Measurements from ENCODE around the gene MAP4K4. TPM values are rescaled to one million over a fixed set of nuclear protein-coding genes. Genes with fewer than 3 reads are reported as not detected.

Gene MAP4K4
- total RNA-seq, 4 donors from 2014 or later = 14.2 to 65.2 (median 29.1) TPM

DNA sequence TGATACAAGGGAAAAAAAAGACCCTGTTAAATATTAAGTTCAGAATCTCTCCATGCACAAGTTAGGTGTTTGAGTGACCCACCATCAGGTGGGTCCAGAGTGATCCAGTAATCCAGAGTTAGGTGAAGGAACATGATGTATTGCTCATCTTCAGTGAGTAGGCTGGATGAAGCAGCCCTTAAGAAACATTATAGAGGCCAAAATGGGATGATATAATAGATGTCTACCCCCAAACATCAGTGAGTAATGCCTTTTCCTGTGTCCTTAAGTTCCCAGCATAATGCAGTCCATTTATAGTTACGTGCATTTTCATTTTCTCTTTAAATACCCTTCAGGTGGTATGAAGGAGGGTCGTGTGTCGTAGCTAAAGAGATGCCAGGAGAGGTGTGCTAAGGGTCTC, 89.6 kb downstream of the MAP4K4 start:
- TF ChIP-seq POLR2A (IDR thresholded peaks at IDR 0.05) = no peak
- Histone ChIP-seq H3K27me3 (no peaks in the 10 kb centered on the region), H3K9me3 (no peaks in the 10 kb centered on the region), H3K36me3 (no peaks in the 10 kb centered on the region), H3K4me1 (peaks cover 0 to 2% (median 0%) of the 10 kb centered on the region in 4 donors), H3K27ac (no peak overlapping the region), H3K4me3 (no peak overlapping the region)
- DNase-seq = no peak

DNA sequence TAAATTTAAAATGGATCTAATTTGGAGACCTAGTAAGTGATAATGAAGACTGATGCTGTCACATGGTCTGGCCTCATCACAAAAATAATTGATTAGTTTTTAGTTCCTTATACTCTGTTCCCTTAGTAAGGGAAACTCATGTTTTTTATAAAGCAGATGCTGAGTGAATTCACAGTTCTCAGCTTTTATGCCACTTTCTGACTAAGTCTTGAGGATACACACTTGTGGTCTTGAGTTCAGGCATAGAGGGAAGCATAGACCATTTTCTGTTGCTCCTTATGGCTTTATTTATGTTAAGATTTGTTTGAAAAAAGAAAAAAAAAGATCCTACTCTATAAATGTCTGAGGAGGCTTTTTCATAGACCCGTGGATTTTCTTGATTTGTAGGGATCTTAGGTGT, 91.1 kb downstream of the MAP4K4 start:
- Histone ChIP-seq H3K36me3 (no peaks in the 10 kb centered on the region), H3K4me3 (no peak overlapping the region), H3K4me1 (no peaks in the 10 kb centered on the region), H3K27me3 (no peaks in the 10 kb centered on the region), H3K27ac (no peak overlapping the region), H3K9me3 (no peaks in the 10 kb centered on the region)
- no peak for DNase-seq
- TF ChIP-seq, protein P1, sequence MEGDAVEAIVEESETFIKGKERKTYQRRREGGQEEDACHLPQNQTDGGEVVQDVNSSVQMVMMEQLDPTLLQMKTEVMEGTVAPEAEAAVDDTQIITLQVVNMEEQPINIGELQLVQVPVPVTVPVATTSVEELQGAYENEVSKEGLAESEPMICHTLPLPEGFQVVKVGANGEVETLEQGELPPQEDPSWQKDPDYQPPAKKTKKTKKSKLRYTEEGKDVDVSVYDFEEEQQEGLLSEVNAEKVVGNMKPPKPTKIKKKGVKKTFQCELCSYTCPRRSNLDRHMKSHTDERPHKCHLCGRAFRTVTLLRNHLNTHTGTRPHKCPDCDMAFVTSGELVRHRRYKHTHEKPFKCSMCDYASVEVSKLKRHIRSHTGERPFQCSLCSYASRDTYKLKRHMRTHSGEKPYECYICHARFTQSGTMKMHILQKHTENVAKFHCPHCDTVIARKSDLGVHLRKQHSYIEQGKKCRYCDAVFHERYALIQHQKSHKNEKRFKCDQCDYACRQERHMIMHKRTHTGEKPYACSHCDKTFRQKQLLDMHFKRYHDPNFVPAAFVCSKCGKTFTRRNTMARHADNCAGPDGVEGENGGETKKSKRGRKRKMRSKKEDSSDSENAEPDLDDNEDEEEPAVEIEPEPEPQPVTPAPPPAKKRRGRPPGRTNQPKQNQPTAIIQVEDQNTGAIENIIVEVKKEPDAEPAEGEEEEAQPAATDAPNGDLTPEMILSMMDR (IDR thresholded peaks at IDR 0.05) = no peak
- TF ChIP-seq POLR2A (IDR thresholded peaks at IDR 0.05) = no peak

DNA sequence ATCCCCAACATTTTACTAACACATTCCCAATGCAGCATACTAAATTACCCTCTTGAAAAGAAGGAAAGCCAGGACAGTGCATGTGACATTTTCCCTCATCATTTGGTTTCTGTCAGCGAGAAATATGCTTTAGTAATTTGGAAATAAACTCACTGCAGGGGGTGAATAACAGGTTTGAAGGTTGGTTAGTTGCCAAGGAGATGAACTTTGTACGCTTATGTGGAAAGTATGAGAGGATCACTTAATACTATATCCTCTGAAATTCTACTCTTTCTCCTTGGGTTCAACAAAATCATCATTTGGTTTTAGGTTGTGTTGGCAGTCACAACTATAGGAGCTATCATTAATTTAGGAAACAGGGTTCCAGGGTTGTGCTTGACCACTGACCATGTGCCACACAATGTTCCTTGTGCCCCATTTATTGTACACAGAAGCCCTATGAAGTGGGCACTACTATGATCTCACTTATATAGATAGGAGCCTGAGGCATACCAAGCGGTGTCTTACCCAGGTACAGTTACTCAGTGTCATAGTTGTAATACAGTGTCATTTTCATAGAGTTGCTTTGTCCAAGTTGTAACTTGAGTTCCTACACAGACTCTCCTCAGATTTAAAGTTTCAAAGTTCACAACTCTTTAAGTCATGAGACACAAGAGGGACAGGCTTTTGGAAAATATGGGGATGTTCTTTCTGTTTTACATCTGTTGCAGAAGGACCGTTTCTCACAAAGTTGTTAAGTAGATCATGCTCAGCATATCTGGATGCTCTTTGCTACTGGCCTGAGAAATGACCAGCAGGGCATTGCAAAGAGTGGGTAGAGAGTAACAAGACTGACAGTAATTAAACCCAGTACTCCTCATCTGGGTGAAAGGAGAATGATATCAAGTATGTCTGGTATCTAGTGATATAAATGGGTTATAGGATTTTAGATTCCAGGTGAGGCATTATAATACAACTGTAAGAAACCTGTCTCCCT, 91.8 kb downstream of the MAP4K4 start:
- Histone ChIP-seq H3K27ac (no peak overlapping the region), H3K36me3 (no peaks in the 10 kb centered on the region), H3K4me3 (no peak overlapping the region), H3K4me1 (no peaks in the 10 kb centered on the region), H3K9me3 (no peaks in the 10 kb centered on the region), H3K27me3 (no peaks in the 10 kb centered on the region)
- DNase-seq = no peak
- TF ChIP-seq, protein P1 (IDR thresholded peaks at IDR 0.05) = no peak
- TF ChIP-seq POLR2A (IDR thresholded peaks at IDR 0.05) = no peak

DNA sequence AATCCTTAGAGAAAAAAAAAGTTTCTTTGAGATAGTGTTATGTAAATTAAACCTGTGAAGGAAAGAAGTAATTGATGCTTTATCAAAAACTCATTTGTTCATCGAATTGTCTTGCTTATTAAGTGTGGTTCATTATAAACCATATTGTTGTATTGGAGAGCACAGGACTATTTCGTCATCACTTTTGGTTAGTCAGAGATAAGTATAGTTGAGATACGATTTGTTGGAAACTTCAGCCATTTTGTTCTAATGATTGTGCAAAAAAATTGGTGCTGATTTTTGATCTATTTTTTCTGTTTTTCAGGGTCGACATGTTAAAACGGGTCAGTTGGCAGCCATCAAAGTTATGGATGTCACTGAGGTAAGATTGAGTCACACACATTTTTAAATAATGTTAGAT, 92.9 kb downstream of the MAP4K4 start:
- DNase-seq = no peak
- Histone ChIP-seq H3K27me3 (no peaks in the 10 kb centered on the region), H3K4me1 (no peaks in the 10 kb centered on the region), H3K4me3 (no peak overlapping the region), H3K36me3 (no peaks in the 10 kb centered on the region), H3K27ac (peak overlapping the region in 1 of 4 donors; percentile 17), H3K9me3 (no peaks in the 10 kb centered on the region)
- TF ChIP-seq, protein P1 (IDR thresholded peaks at IDR 0.05) = no peak
- no peak for TF ChIP-seq POLR2A (IDR thresholded peaks at IDR 0.05)

DNA sequence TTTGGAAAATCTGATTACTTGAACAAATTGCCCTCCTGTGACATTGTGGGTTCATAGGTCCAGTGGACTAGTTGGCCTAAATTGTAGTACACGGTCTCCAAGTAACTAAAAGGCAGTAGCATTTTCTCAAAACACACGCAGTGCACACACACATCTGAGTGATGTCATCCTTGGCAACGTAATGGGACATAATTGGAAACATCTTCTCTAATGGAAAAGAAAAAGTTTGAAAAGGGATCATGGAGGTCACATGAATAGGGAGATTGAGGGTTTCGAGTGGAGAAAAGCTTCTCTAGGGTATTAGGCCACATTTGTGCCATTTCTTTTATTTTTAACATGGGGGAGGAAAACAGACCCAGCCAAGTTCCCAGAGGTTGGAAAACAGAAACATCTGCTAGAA, 93.3 kb downstream of the MAP4K4 start:
- no peaks in the 10 kb centered on the region for H3K4me1 ChIP-seq
- H3K27ac ChIP-seq = peak overlapping the region in 1 of 4 donors; percentile 17
- H3K9me3 ChIP-seq = no peaks in the 10 kb centered on the region
- TF ChIP-seq, protein P1 (IDR thresholded peaks at IDR 0.05) = no peak
- TF ChIP-seq POLR2A (IDR thresholded peaks at IDR 0.05) = no peak
- H3K4me3 ChIP-seq = no peak overlapping the region
- DNase-seq = no peak
- H3K36me3 ChIP-seq = no peaks in the 10 kb centered on the region
- no peaks in the 10 kb centered on the region for H3K27me3 ChIP-seq

DNA sequence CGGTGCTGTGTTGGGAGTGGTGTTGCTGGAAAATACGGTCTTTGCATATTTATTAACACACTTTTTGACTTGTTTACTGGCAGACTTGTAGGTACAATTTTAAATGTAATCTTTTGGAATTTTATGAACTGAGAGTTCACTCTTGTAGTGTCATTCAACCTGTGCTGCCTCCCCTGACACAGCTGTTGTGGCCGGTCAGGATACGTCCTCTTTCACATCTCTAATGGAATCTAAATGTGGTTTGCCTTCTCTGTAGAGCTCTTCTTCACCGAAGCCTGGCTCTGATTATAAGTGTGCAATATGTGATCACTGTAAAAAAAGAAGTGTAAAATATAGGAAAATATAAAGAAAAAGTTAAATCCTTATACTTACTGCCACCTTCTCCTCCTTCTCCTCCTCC, 94.7 kb downstream of the MAP4K4 start:
- no peak for DNase-seq
- no peak overlapping the region for H3K4me3 ChIP-seq
- H3K36me3 ChIP-seq = no peaks in the 10 kb centered on the region
- no peak overlapping the region for H3K27ac ChIP-seq
- H3K27me3 ChIP-seq = no peaks in the 10 kb centered on the region
- H3K4me1 ChIP-seq = no peaks in the 10 kb centered on the region
- no peaks in the 10 kb centered on the region for H3K9me3 ChIP-seq
- TF ChIP-seq, protein P1 (IDR thresholded peaks at IDR 0.05) = no peak
- TF ChIP-seq POLR2A (IDR thresholded peaks at IDR 0.05) = no peak
